Stimulated activated CD8-positive, alpha-beta memory T cell treated with anti-CD3 and anti-CD28 coated beads, Interleukin-2, amount 100 ng/mL, for 1 hour (primary cell): Measurements from ENCODE around the gene GCNA.

Experiments
- DNase-seq, 2 donors: peaks; one replicate each; pipeline ENCODE4 v3.0.0-alpha.2; 2020; ENCODE audit warnings: low read depth in 2 of 2

GCNA gene

GRCh38 chrX:71578253-71579135, at the start of gene GCNA:
Gene GCNA, plus strand, starts transcription at chrX:71578437. Its CDS starts 2,385 bp downstream, at chrX:71580822.
- no peak for DNase-seq

- peak in 1 of 2 donors; percentile 35 for DNase-seq
Measured at GRCh38 chrX:71532078-71532752, 46.0 kb upstream of the GCNA start.

GRCh38 chrX:71532753-71533425, 45.3 kb upstream of the GCNA start, which contains the start of gene OGT:
Gene OGT, plus strand, starts transcription at chrX:71533104. Its CDS starts 196 bp downstream, at chrX:71533300.
- peak; percentile 79 to 86 for DNase-seq

- DNase-seq: no peak
Measured at GRCh38 chrX:71533516-71533850, 44.8 kb upstream of the GCNA start.

GRCh38 chrX:71533851-71534561, 44.2 kb upstream of the GCNA start:
- peak; percentile 36 to 39 for DNase-seq

GRCh38 chrX:71534773-71535544, 43.3 kb upstream of the GCNA start:
- no peak for DNase-seq

GRCh38 chrX:71536285-71536684, 42.0 kb upstream of the GCNA start:
- no peak for DNase-seq

- DNase-seq: no peak
Measured at GRCh38 chrX:71537743-71538142, 40.5 kb upstream of the GCNA start.

GRCh38 chrX:71540801-71541200, 37.4 kb upstream of the GCNA start:
- DNase-seq: no peak

- no peak for DNase-seq
Measured at GRCh38 chrX:71541210-71542022, 36.8 kb upstream of the GCNA start.

GRCh38 chrX:71542411-71542810, 35.8 kb upstream of the GCNA start:
- DNase-seq: no peak

- no peak for DNase-seq
Measured at GRCh38 chrX:71542825-71543224, 35.4 kb upstream of the GCNA start.

GRCh38 chrX:71543316-71543715, 34.9 kb upstream of the GCNA start:
- DNase-seq: no peak

GRCh38 chrX:71545364-71545763, 32.9 kb upstream of the GCNA start:
- no peak for DNase-seq

- DNase-seq: no peak
Measured at GRCh38 chrX:71546879-71547278, 31.4 kb upstream of the GCNA start.

GRCh38 chrX:71547339-71547738, 30.9 kb upstream of the GCNA start:
- no peak for DNase-seq

GRCh38 chrX:71549986-71550385, 28.3 kb upstream of the GCNA start:
- DNase-seq: no peak

GRCh38 chrX:71550578-71550977, 27.7 kb upstream of the GCNA start:
- DNase-seq: no peak

GRCh38 chrX:71556036-71556435, 22.2 kb upstream of the GCNA start:
- DNase-seq: no peak

- no peak for DNase-seq
Measured at GRCh38 chrX:71558920-71559319, 19.3 kb upstream of the GCNA start.
